Uterus (tissue), 4 donors: ENCODE data around the gene ATG16L2. TPM values are rescaled to one million over a fixed set of nuclear protein-coding genes. Genes with fewer than 3 reads are reported as not detected.

Source experiments
- DNase-seq, 2 donors: peaks; one replicate each; pipeline ENCODE4 v3.0.0-alpha.2; 2019 to 2020
- H3K27ac ChIP-seq, 2 donors: fragments of 200-600 bp; sonication (generic); 1 replicate in 1 of 2; 2 replicates in 1 of 2; pipeline ENCODE4 v1.5.1; 2016 to 2018
- H3K27me3 ChIP-seq, 2 donors: fragments of 200-600 bp; sonication (generic); one replicate each; pipeline ENCODE4 v1.5.1; 2018 to 2019; ENCODE audit warnings: control low read depth in 1 of 2
- H3K36me3 ChIP-seq, 2 donors: fragments of 200-600 bp; sonication (generic); one replicate each; pipeline ENCODE4 v1.5.1; 2019; ENCODE audit warnings: control low read depth in 1 of 2
- H3K4me1 ChIP-seq, 2 donors: fragments of 200-600 bp; sonication (generic); one replicate each; pipeline ENCODE4 v1.5.1; 2018 to 2019; ENCODE audit warnings: control low read depth in 1 of 2
- H3K4me3 ChIP-seq, 2 donors: fragments of 200-600 bp; sonication (generic); 1 replicate in 1 of 2; 2 replicates in 1 of 2; pipeline ENCODE4 v1.5.1; 2018 to 2019; ENCODE audit warnings: mild to moderate bottlenecking in 1 of 2
- H3K9me3 ChIP-seq, 2 donors: fragments of 200-600 bp; sonication (generic); one replicate each; pipeline ENCODE4 v1.5.1; 2019; ENCODE audit warnings: control low read depth in 1 of 2
- CTCF ChIP-seq, 4 experiments: fragments of 200-600 bp in 2 of 4; fragments of 450-650 bp in 2 of 4; sonication (generic) in 2 of 4; IDR thresholded peaks; one replicate each; pipeline ENCODE4 v1.5.1; 2016 to 2019; ENCODE audit warnings: antibody characterized with exemption in 4 of 4, mild to moderate bottlenecking in 2 of 4, moderate library complexity in 1 of 4
- POLR2A ChIP-seq, 2 donors: fragments of 450-650 bp; IDR thresholded peaks; one replicate each; pipeline ENCODE4 v1.6.1; 2016; ENCODE audit warnings: antibody characterized with exemption in 2 of 2, mild to moderate bottlenecking in 1 of 2, moderate library complexity in 1 of 2
- intact Hi-C: fragments of 100-400 bp; cut with DNase I; formaldehyde crosslinking; loops from one replicate; pipeline ENCODE4 v1.15.1; 2023; ENCODE audit warnings: low total_unique reads
- total RNA-seq, 4 donors: library from RNA; depleted of rRNA in 3 of 4; stranded (reverse); fragments of >200 nt in 3 of 4; gene quantifications; one replicate each; pipeline versions ENCODE4 v1.1.0 to v1.2.4, GENCODE V29; 2014 to 2023
- donor health status: DM: yes; HTN: yes; CAD: no.

The ATG16L2 gene
- total RNA-seq, 4 donors from 2014 or later: 20.7 to 57.6 (median 32.3) TPM

GRCh38 chr11:72773291-72773690 is 40.9 kb upstream of the ATG16L2 start:
- no peaks in the 10 kb centered on the region for H3K27me3 ChIP-seq
- peak overlapping the region; percentile 54 to 56 for H3K27ac ChIP-seq
- no peak overlapping the region for H3K4me3 ChIP-seq
- no peak for TF ChIP-seq CTCF (IDR thresholded peaks at IDR 0.05)
- TF ChIP-seq POLR2A (IDR thresholded peaks at IDR 0.05): no peak
- no peaks in the 10 kb centered on the region for H3K9me3 ChIP-seq
- intact Hi-C loops: no loop called here
- H3K4me1 ChIP-seq: no peaks in the 10 kb centered on the region
- peak; percentile 70 to 74 for DNase-seq
- no peaks in the 10 kb centered on the region for H3K36me3 ChIP-seq

DNA sequence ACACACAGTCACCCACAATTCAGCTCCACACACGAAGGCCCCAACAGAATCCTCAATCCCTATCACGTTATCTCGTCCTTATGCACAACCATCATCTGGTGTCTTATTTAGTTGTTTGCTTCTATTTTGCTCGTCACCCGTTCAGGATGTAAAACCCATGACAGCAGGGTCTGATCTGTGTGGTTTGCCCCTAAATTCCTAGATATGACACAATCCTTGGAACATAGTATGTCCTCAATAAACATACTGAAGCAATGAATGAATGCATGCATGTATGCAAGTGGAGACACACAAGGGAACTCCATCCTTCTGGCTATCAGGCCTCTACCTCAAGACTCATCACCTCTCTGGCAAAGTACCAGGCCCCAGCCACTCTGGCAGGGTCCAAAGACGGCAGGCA is 40.5 kb upstream of the ATG16L2 start:
- Histone ChIP-seq H3K9me3 (no peaks in the 10 kb centered on the region), H3K4me1 (no peaks in the 10 kb centered on the region), H3K4me3 (no peak overlapping the region), H3K27me3 (no peaks in the 10 kb centered on the region), H3K36me3 (no peaks in the 10 kb centered on the region), H3K27ac (peak overlapping the region; percentile 53 to 54)
- intact Hi-C loops: no loop called here
- DNase-seq: no peak
- TF ChIP-seq CTCF (IDR thresholded peaks at IDR 0.05) (no peak), POLR2A (IDR thresholded peaks at IDR 0.05) (no peak)

GRCh38 chr11:72774499-72774898 is 39.7 kb upstream of the ATG16L2 start:
- no peaks in the 10 kb centered on the region for H3K4me1 ChIP-seq

GRCh38 chr11:72775288-72776110 is 38.7 kb upstream of the ATG16L2 start:
- TF ChIP-seq POLR2A (IDR thresholded peaks at IDR 0.05) (no peak), CTCF (IDR thresholded peaks at IDR 0.05) (no peak)
- Histone ChIP-seq H3K4me1 (no peaks in the 10 kb centered on the region), H3K36me3 (no peaks in the 10 kb centered on the region), H3K27me3 (no peaks in the 10 kb centered on the region), H3K9me3 (no peaks in the 10 kb centered on the region), H3K4me3 (no peak overlapping the region), H3K27ac (no peak overlapping the region)
- DNase-seq: no peak
- intact Hi-C loops: no loop called here

More at GRCh38 chr11:72774499-72774898, 39.7 kb upstream of the ATG16L2 start:
- intact Hi-C loops: no loop called here
- Histone ChIP-seq H3K36me3 (no peaks in the 10 kb centered on the region), H3K9me3 (no peaks in the 10 kb centered on the region), H3K4me3 (no peak overlapping the region), H3K27me3 (no peaks in the 10 kb centered on the region), H3K27ac (no peak overlapping the region)
- no peak for DNase-seq
- TF ChIP-seq POLR2A (IDR thresholded peaks at IDR 0.05): no peak
- TF ChIP-seq CTCF (IDR thresholded peaks at IDR 0.05): no peak

- Histone ChIP-seq H3K27me3 (no peaks in the 10 kb centered on the region), H3K4me3 (no peak overlapping the region), H3K36me3 (no peaks in the 10 kb centered on the region), H3K4me1 (no peaks in the 10 kb centered on the region), H3K9me3 (no peaks in the 10 kb centered on the region), H3K27ac (no peak overlapping the region)
- DNase-seq: no peak
- no peak for TF ChIP-seq CTCF (IDR thresholded peaks at IDR 0.05)
- intact Hi-C loops: no loop called here
Measured at GRCh38 chr11:72776117-72776843, 37.9 kb upstream of the ATG16L2 start.
